HepG2 (cell line): ENCODE measurements around the gene SLC25A28. TPM values are rescaled to one million over a fixed set of nuclear protein-coding genes. Genes with fewer than 3 reads are reported as not detected.

Experiments used
- ATAC-seq: fragments of 200-7000 bp; cut with Tn5 transposase; 3 replicates; pipeline ENCODE4 v1.9.1; 2020; ENCODE audit warnings: mild to moderate bottlenecking, moderate library complexity
- BruUV-seq: library from RNA; stranded (reverse); fragments of 400-500 nt; replicated peaks from 2 replicates; lab custom pipeline; 2021; lab: Mats Ljungman, UMichigan
- CTCF ChIA-PET: fragments of 300-600 bp; formaldehyde crosslinking; extraction: SDS; loops from one replicate; lab custom pipeline; 2021; ENCODE audit warnings: low total read pairs, inconsistent platforms, low intra/inter-chr PET ratio; lab: Yijun Ruan, JAX
- POLR2A ChIA-PET: fragments of 350-600 bp; sonication (Branson Sonifier 250); formaldehyde crosslinking; loops from one replicate; lab custom pipeline; 2020; ENCODE audit warnings: antibody characterized with exemption, inconsistent platforms; lab: Yijun Ruan, JAX
- DNase-seq: peaks from one replicate; pipeline ENCODE4 v3.0.0-alpha.2; 2015; ENCODE audit warnings: low spot score
- FAIRE-seq: peaks from 3 replicates; lab custom pipeline; 2011; peaks lifted over from hg19 to GRCh38; lab: Jason Lieb, UNC
- H2AFZ ChIP-seq: one replicate; pipeline ENCODE4 v1.6.1; 2011; ENCODE audit warnings: low read length, inconsistent platforms
- H3K27ac ChIP-seq: fragments of 300-600 bp; 3 replicates; pipeline ENCODE4 v1.8.0; 2011; ENCODE audit warnings: mixed run types, mild to moderate bottlenecking, mixed read lengths, low read length, inconsistent platforms; ENCODE audit not compliant: insufficient read depth; ENCODE audit errors: extremely low read length
- H3K27me3 ChIP-seq, 2 experiments: fragments of 200-600 bp in 1 of 2; 2 replicates in 1 of 2; 3 replicates in 1 of 2; pipeline versions ENCODE4 v1.6.0 to v1.8.0; 2011; ENCODE audit warnings: low read length in 2 of 2, mild to moderate bottlenecking in 2 of 2, moderate library complexity in 2 of 2, inconsistent platforms in 1 of 2; ENCODE audit not compliant: insufficient read depth in 2 of 2, control insufficient read depth in 1 of 2
- H3K36me3 ChIP-seq, 2 experiments: fragments of 200-600 bp in 1 of 2; replicated peaks in 1 of 2; 2 replicates in 1 of 2; 3 replicates in 1 of 2; pipeline versions ENCODE4 v1.5.1 to v1.8.0; 2011; ENCODE audit warnings: low read length in 2 of 2, inconsistent platforms in 1 of 2; ENCODE audit not compliant: insufficient read depth in 2 of 2, control insufficient read depth in 1 of 2
- H3K4me1 ChIP-seq: 2 replicates; pipeline ENCODE4 v1.5.1; 2012; ENCODE audit warnings: low read length, inconsistent platforms; ENCODE audit not compliant: insufficient read depth
- H3K4me2 ChIP-seq: 2 replicates; pipeline ENCODE4 v1.6.0; 2011; ENCODE audit warnings: low read depth, low read length, inconsistent platforms
- H3K4me3 ChIP-seq, 3 experiments: fragments of 200-600 bp in 1 of 3; sonication (generic), shearing (Covaris generic) in 1 of 3; replicated peaks in 1 of 3; 2 replicates each; pipeline ENCODE4 v1.5.1; 2011 to 2016; ENCODE audit warnings: low read length in 3 of 3, inconsistent platforms in 2 of 3, low read depth in 2 of 3, mild to moderate bottlenecking in 2 of 3, control low read depth in 1 of 3, mixed read lengths in 1 of 3; ENCODE audit not compliant: insufficient read depth in 1 of 3
- H3K79me2 ChIP-seq: one replicate; pipeline ENCODE4 v1.6.1; 2011; ENCODE audit warnings: low read length, inconsistent platforms; ENCODE audit not compliant: insufficient read depth
- H3K9ac ChIP-seq: 2 replicates; pipeline ENCODE4 v1.6.0; 2011; ENCODE audit warnings: mild to moderate bottlenecking, low read depth, low read length, inconsistent platforms; ENCODE audit not compliant: insufficient read depth
- H3K9me3 ChIP-seq: 2 replicates; pipeline ENCODE4 v1.5.1; 2012; ENCODE audit warnings: mild to moderate bottlenecking, low read length
- H4K20me1 ChIP-seq: 2 replicates; pipeline ENCODE4 v1.6.0; 2011; ENCODE audit warnings: inconsistent platforms, mild to moderate bottlenecking, low read length, moderate library complexity; ENCODE audit not compliant: insufficient read depth
- ASH2L ChIP-seq: fragments of 300-600, 200-600 bp; sonication (generic); IDR thresholded peaks from 2 replicates; pipeline ENCODE4 v1.7.0; 2017; ENCODE audit warnings: low read depth, mild to moderate bottlenecking, moderate library complexity, mixed read lengths, low read length; ENCODE audit not compliant: insufficient read length
- NFE2L2 ChIP-seq: fragments of 150-350 bp; IDR thresholded peaks from 2 replicates; pipeline ENCODE4 v1.6.1; 2014; ENCODE audit warnings: low read length
- NFIC ChIP-seq: IDR thresholded peaks from 2 replicates; pipeline ENCODE4 v1.6.1; 2012; ENCODE audit warnings: mild to moderate bottlenecking, low read length, inconsistent platforms
- SUZ12 ChIP-seq: fragments of 150-350 bp; IDR thresholded peaks from 2 replicates; pipeline ENCODE4 v1.6.1; 2014; ENCODE audit warnings: low read depth, low read length
- TBX2 ChIP-seq: sonication (generic); formaldehyde crosslinking; IDR thresholded peaks from 2 replicates; pipeline ENCODE4 v1.5.0; 2020; ENCODE audit warnings: missing genetic modification reagents, mild to moderate bottlenecking, borderline replicate concordance
- THYN1 ChIP-seq: sonication (generic); formaldehyde crosslinking; IDR thresholded peaks from 2 replicates; pipeline ENCODE4 v1.8.1; 2023; ENCODE audit warnings: low read depth, mild to moderate bottlenecking, moderate library complexity, missing genetic modification reagents, borderline replicate concordance
- ZNF275 ChIP-seq: sonication (generic); formaldehyde crosslinking; IDR thresholded peaks from 2 replicates; pipeline ENCODE4 v1.8.0; 2022; ENCODE audit warnings: missing genetic modification reagents, mild to moderate bottlenecking, inconsistent platforms, borderline replicate concordance
- ZNF501 ChIP-seq: sonication (generic); formaldehyde crosslinking; IDR thresholded peaks from 2 replicates; pipeline ENCODE4 v1.5.1; 2020; ENCODE audit warnings: mild to moderate bottlenecking, moderate library complexity, missing genetic modification reagents
- ZNF557 ChIP-seq: sonication (generic); formaldehyde crosslinking; IDR thresholded peaks from 2 replicates; pipeline ENCODE4 v1.4.0; 2020; ENCODE audit warnings: missing genetic modification reagents
- WGBS: methylation state at CpG from one replicate; pipeline ENCODE4 v1.1.6; 2017; ENCODE audit warnings: low lambda C conversion rate; 5-methylcytosine and 5-hydroxymethylcytosine counted together
- in situ Hi-C: cut with HindIII; loops from 2 replicates; pipeline ENCODE4 v1.10.0; 2017; ENCODE audit warnings: low pct_unique_long_range_greater_than_20kb; ENCODE audit not compliant: extremely low pct_ligation_motif_present
- intact Hi-C: fragments of 100-400 bp; cut with micrococcal nuclease; formaldehyde crosslinking; loops from one replicate; pipeline ENCODE4 v1.10.0; 2022; ENCODE audit not compliant: unreplicated experiment
- polyA plus RNA-seq, 8 experiments: library from polyadenylated mRNA; depleted of rRNA in 3 of 8; stranded (reverse) in 7 of 8; unstranded in 1 of 8; fragments of >200 nt; fragmentation: Illumina TruSeq in 4 of 8; extraction: Trizol in 4 of 8; gene quantifications; 2 replicates each; pipeline versions ENCODE4 v1.2.1 to v1.2.3, GENCODE V29; 2011 to 2016; ENCODE audit warnings: low read depth in 4 of 8, missing spikeins in 1 of 8, mixed read lengths in 1 of 8; ENCODE audit not compliant: insufficient read depth in 1 of 8
- total RNA-seq, 5 experiments: library from RNA; depleted of rRNA; stranded (reverse); fragments of >200 nt; fragmentation: Illumina TruSeq; extraction: Trizol; gene quantifications; 2 replicates each; pipeline ENCODE4 v1.2.3, GENCODE V29; 2016; ENCODE audit warnings: low read depth in 1 of 5
- TF ChIP-seq, protein P1 (sequence below): sonication (generic); formaldehyde crosslinking; IDR thresholded peaks from 2 replicates; pipeline ENCODE4 v1.4.0; 2020; ENCODE audit warnings: mild to moderate bottlenecking, missing genetic modification reagents
- TF ChIP-seq, protein P2 (sequence below): IDR thresholded peaks from 2 replicates; pipeline ENCODE4 v1.6.1; 2016; ENCODE audit warnings: low read depth, control low read depth

The SLC25A28 gene
- total and polyA plus RNA-seq, 2 of the 13 experiments (the other 11 are each of a cell fraction or from before 2014, with no cell fraction given) = 15.2 to 41.0 TPM

GRCh38 chr10:99611326-99611725 is 8.9 kb downstream of the SLC25A28 start:
- no peak for DNase-seq
- CTCF ChIA-PET = interaction anchor here (1.0 to 2.6 kb wide), 4 partner anchors 50 to 219 kb away, joined by 3 to 28 read pairs (median 12); no protein-coding TSS in a partner anchor
- POLR2A ChIA-PET = interaction anchor here (1.2 kb wide), 1 partner anchor 181 kb away, joined by 5 read pairs; the partner anchor contains the start of gene GOT1
- no peak for FAIRE-seq
- Histone ChIP-seq H3K4me1 (no peaks in the 10 kb centered on the region), H3K9ac (no peak overlapping the region), H3K27me3 (no peaks in the 10 kb centered on the region), H4K20me1 (no peaks in the 10 kb centered on the region; the same call in 1 of the 2 replicates), H3K79me2 (peaks cover under 1% of the 10 kb centered on the region), H3K9me3 (no peaks in the 10 kb centered on the region), H3K4me3 (no peak overlapping the region), H3K36me3 (peaks cover 10 to 18% of the 10 kb centered on the region in 2 experiments; a peak in 4 of 5 replicates), H3K4me2 (no peak overlapping the region), H2AFZ (no peak overlapping the region), H3K27ac (no peak overlapping the region)
- intact Hi-C loops = no loop called here
- TF ChIP-seq ASH2L = no peak
- TF ChIP-seq ZNF275 = no peak
- TF ChIP-seq TBX2 (CRISPR knock-in tag) = no peak
- TF ChIP-seq, protein P1, sequence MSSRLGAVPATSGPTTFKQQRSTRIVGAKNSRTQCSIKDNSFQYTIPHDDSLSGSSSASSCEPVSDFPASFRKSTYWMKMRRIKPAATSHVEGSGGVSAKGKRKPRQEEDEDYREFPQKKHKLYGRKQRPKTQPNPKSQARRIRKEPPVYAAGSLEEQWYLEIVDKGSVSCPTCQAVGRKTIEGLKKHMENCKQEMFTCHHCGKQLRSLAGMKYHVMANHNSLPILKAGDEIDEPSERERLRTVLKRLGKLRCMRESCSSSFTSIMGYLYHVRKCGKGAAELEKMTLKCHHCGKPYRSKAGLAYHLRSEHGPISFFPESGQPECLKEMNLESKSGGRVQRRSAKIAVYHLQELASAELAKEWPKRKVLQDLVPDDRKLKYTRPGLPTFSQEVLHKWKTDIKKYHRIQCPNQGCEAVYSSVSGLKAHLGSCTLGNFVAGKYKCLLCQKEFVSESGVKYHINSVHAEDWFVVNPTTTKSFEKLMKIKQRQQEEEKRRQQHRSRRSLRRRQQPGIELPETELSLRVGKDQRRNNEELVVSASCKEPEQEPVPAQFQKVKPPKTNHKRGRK (CRISPR knock-in tag) = no peak
- no peak for TF ChIP-seq SUZ12
- TF ChIP-seq, protein P2, sequence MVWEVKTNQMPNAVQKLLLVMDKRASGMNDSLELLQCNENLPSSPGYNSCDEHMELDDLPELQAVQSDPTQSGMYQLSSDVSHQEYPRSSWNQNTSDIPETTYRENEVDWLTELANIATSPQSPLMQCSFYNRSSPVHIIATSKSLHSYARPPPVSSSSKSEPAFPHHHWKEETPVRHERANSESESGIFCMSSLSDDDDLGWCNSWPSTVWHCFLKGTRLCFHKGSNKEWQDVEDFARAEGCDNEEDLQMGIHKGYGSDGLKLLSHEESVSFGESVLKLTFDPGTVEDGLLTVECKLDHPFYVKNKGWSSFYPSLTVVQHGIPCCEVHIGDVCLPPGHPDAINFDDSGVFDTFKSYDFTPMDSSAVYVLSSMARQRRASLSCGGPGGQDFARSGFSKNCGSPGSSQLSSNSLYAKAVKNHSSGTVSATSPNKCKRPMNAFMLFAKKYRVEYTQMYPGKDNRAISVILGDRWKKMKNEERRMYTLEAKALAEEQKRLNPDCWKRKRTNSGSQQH (CRISPR knock-in tag) = no peak
- no peak for TF ChIP-seq THYN1 (CRISPR knock-in tag)
- no peak for TF ChIP-seq NFIC
- no peak for TF ChIP-seq ZNF557 (CRISPR knock-in tag)
- TF ChIP-seq NFE2L2 = no peak
- no peak for TF ChIP-seq ZNF501
- no peak for ATAC-seq
- no TSS peak for BruUV-seq
- in situ Hi-C loops = loop anchor here (5.0 kb wide), 3 partner anchors 49 to 219 kb away; partner anchors contain the start of gene GOT1
- WGBS = 90% methylated on average over 4 of the region's 4 CpGs
